Measurements from ENCODE around the gene THSD4. TPM values are rescaled to one million over a fixed set of nuclear protein-coding genes. Genes with fewer than 3 reads are reported as not detected.

THSD4 gene
- total RNA-seq, 4 donors from 2014 or later = 2.7 to 49.2 (median 15.8) TPM

- TF ChIP-seq CTCF (IDR thresholded peaks at IDR 0.05) = no peak
- DNase-seq (ENCODE audit: low spot score) (no peak), ATAC-seq (ENCODE audit: low FRiP score) (no peak)
These were observed 652.9 kb downstream of the THSD4 start for GRCh38 chr15:71768184-71768583.

GRCh38 chr15:71773206-71773859 lies 658.1 kb downstream of the THSD4 start:
- DNase-seq (ENCODE audit: low spot score) = no peak
- ATAC-seq (ENCODE audit: low FRiP score) = no peak
- TF ChIP-seq CTCF (IDR thresholded peaks at IDR 0.05) = no peak

GRCh38 chr15:71775856-71776255 lies 660.6 kb downstream of the THSD4 start:
- no peak for TF ChIP-seq CTCF (IDR thresholded peaks at IDR 0.05)
- no peak for ATAC-seq (ENCODE audit: low FRiP score)
- no peak for DNase-seq (ENCODE audit: low spot score)

- no peak for ATAC-seq (ENCODE audit: low FRiP score)
- DNase-seq (ENCODE audit: low spot score) = no peak
- TF ChIP-seq CTCF (IDR thresholded peaks at IDR 0.05) = no peak
These were observed 661.0 kb downstream of the THSD4 start for GRCh38 chr15:71776304-71776703.

GRCh38 chr15:71777216-71777943 lies 662.1 kb downstream of the THSD4 start:
- no peak for DNase-seq (ENCODE audit: low spot score)
- ATAC-seq (ENCODE audit: low FRiP score) = no peak
- TF ChIP-seq CTCF (IDR thresholded peaks at IDR 0.05) = no peak

GRCh38 chr15:71779073-71779797 lies 664.0 kb downstream of the THSD4 start:
- TF ChIP-seq CTCF (IDR thresholded peaks at IDR 0.05) = no peak
- ATAC-seq (ENCODE audit: low FRiP score) = no peak
- no peak for DNase-seq (ENCODE audit: low spot score)
